Mucosa of rectum (tissue), 2 donors: ENCODE results near the gene ABCA7.

Experiments used
- H3K27ac ChIP-seq, 2 donors: one replicate each; pipeline ENCODE4 v1.7.0; 2013; ENCODE audit warnings: inconsistent platforms in 2 of 2, low read depth in 2 of 2, low read length in 2 of 2
- H3K27me3 ChIP-seq, 2 donors: one replicate each; pipeline ENCODE4 v1.7.0; 2013; ENCODE audit warnings: low read length in 2 of 2; ENCODE audit not compliant: control insufficient read depth in 2 of 2, insufficient read depth in 2 of 2
- H3K36me3 ChIP-seq, 2 donors: one replicate each; pipeline ENCODE4 v1.7.0; 2013; ENCODE audit warnings: low read length in 2 of 2; ENCODE audit not compliant: control insufficient read depth in 2 of 2, insufficient read depth in 2 of 2
- H3K4me1 ChIP-seq, 2 donors: one replicate each; pipeline ENCODE4 v1.7.0; 2013; ENCODE audit warnings: low read length in 2 of 2, mild to moderate bottlenecking in 1 of 2; ENCODE audit not compliant: control insufficient read depth in 2 of 2, insufficient read depth in 2 of 2
- H3K4me3 ChIP-seq, 2 donors: one replicate each; pipeline ENCODE4 v1.7.0; 2013; ENCODE audit warnings: low read length in 2 of 2
- H3K9ac ChIP-seq, 2 donors: one replicate each; pipeline ENCODE4 v1.7.0; 2013; ENCODE audit warnings: low read length in 2 of 2, low read depth in 1 of 2, mild to moderate bottlenecking in 1 of 2
- H3K9me3 ChIP-seq, 2 donors: one replicate each; pipeline ENCODE4 v1.7.0; 2013; ENCODE audit warnings: low read length in 2 of 2; ENCODE audit not compliant: control insufficient read depth in 2 of 2
- donor health status: healthy.
- donor health status: Normal muscosa, but diverticular disease.

The ABCA7 gene

DNA sequence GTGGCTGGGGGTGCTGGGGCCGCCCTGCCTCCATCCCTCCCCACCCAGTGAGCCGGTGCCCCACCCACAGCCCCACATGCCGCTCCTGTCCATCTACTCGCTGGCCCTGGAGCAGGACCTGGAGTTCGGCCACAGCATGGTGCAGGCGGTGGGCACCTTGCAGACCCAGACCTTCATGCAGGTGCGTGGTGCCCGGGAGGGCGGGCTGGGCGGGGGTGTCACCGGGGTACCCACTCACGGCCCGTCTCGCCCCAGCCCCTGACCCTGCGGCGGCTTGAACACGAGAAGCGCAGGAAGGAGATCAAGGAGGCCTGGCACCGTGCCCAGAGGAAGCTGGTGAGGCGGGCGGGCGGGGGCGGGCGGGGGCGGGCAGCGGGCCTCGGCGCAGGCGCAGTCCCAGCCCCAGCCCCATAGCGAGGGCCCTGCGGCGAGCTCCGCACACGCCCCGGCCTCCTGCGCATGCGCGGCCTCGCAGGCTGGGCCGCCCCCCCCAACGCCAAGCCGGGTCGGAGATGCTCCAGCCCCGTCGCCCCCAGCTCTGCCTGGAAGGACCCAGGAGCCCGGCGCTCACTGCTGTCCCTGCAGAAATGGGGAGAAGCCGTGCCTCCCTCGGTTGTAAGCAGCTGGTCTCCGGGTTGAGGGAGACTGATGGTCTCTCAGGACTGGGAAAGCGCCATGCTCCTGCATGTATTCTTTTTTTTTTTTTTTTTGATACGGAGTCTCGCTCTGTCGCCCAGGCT is 34.8 kb downstream of the ABCA7 start:
- Histone ChIP-seq H3K27me3 (peaks cover 0 to 18% of the 10 kb centered on the region in 2 donors), H3K36me3 (peaks cover 0 to 3% of the 10 kb centered on the region in 2 donors), H3K27ac (peak overlapping the region in 1 of 2 donors; percentile 56), H3K4me1 (peaks cover 18 to 29% of the 10 kb centered on the region in 2 donors), H3K9me3 (no peaks in the 10 kb centered on the region), H3K4me3 (peak overlapping the region; percentile 46 to 61), H3K9ac (peak overlapping the region; percentile 14 to 33)

DNA sequence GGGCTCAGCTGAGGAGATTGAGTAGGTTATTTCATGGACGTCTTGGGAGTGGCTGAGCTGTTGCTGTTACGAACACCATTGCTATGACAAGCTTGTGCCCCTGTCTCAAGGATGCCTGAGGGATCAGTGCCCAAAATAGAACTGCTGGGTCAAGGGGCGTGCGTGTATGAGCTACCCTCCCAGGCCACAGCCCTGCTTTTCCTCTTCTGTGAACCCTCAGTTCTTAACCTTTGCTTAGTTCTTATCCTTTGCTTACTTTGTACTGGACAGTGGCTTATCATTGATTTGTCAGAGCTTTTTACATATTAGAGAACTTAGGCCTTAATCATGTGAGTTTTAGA is 36.1 kb downstream of the ABCA7 start:
- H3K27ac ChIP-seq, result peak overlapping the region; percentile 1 to 56
- H3K9me3 ChIP-seq, result no peaks in the 10 kb centered on the region
- peaks cover 5% of the 10 kb centered on the region in 2 donors for H3K36me3 ChIP-seq
- no peak overlapping the region for H3K4me3 ChIP-seq
- peaks cover 0 to 9% of the 10 kb centered on the region in 2 donors for H3K27me3 ChIP-seq
- H3K9ac ChIP-seq, result no peak overlapping the region
- peaks cover 18 to 29% of the 10 kb centered on the region in 2 donors for H3K4me1 ChIP-seq

DNA sequence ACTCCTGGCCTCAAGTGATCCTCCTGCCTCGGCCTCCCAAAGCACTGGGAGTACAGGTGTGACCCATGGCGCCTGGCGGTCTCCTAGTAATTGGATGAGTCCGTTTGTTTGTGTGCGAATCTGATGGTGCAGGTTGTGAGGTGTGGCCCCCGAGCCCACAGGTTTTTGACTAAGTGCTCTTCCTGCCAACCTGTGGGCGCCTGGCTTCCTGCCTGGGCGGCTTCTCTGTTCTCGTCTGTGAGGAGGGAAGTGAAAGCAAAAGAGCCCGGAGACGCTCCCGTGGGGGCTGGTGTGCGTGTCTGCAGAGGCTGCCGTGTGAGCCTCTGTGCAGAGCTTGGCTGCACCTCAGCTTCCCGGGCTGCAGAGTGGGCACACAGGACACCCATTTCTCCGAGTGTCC is 37.0 kb downstream of the ABCA7 start:
- Histone ChIP-seq H3K9ac (no peak overlapping the region), H3K36me3 (peaks cover 5 to 7% of the 10 kb centered on the region in 2 donors), H3K9me3 (no peaks in the 10 kb centered on the region), H3K4me3 (peak overlapping the region; percentile 49 to 52), H3K4me1 (peaks cover 23 to 34% of the 10 kb centered on the region in 2 donors), H3K27me3 (peaks cover 0 to 6% of the 10 kb centered on the region in 2 donors), H3K27ac (peak overlapping the region; percentile 22 to 75)

- Histone ChIP-seq H3K4me3 (no peak overlapping the region), H3K27ac (no peak overlapping the region), H3K9me3 (no peaks in the 10 kb centered on the region), H3K36me3 (peaks cover 8 to 11% of the 10 kb centered on the region in 2 donors), H3K9ac (no peak overlapping the region), H3K27me3 (peaks cover 0 to 2% of the 10 kb centered on the region in 2 donors), H3K4me1 (peaks cover 27 to 40% of the 10 kb centered on the region in 2 donors)
Measured at GRCh38 chr19:1079566-1080111, 39.7 kb downstream of the ABCA7 start.

DNA sequence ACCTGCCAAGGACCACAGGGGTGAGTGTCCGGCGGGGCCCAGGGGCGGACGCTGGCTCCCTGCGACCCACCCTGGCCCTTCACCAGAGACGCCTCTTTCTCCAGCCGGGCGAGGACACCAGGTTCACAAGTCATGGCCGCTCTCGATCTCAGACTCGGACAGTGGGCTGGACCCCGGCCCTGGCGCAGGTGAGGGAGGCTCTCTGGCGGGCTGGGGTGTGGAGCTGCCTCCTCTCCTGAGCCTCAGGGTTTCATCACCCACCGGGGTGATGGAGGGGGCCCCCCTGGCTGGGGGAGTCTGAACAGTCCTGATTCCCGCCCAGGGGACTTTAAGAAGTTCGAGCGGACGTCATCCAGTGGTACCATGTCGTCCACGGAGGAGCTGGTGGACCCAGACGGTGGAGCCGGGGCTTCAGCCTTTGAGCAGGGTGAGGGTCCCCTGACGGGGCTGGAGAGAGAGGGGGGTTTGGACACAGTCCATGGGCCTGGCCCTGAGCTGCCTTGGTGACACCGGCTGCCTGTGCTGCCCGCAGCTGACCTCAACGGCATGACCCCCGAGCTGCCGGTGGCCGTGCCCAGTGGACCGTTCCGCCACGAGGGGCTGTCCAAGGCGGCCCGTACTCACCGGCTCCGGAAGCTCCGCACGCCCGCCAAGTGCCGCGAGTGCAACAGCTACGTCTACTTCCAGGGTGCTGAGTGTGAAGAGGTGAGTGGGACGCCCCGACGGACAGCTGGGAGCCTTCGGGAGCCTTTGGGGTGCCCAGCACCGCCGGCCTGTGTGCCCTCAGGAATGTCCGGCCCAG is 40.7 kb downstream of the ABCA7 start:
- no peak overlapping the region for H3K27ac ChIP-seq
- peaks cover 26 to 33% of the 10 kb centered on the region in 2 donors for H3K4me1 ChIP-seq
- H3K9ac ChIP-seq, result no peak overlapping the region
- H3K9me3 ChIP-seq, result no peaks in the 10 kb centered on the region
- H3K36me3 ChIP-seq, result peaks cover 14 to 16% of the 10 kb centered on the region in 2 donors
- H3K27me3 ChIP-seq, result peaks cover 0 to 2% of the 10 kb centered on the region in 2 donors
- no peak overlapping the region for H3K4me3 ChIP-seq

- H3K4me1 ChIP-seq, result peaks cover 20 to 26% of the 10 kb centered on the region in 2 donors
- peaks cover 17 to 22% of the 10 kb centered on the region in 2 donors for H3K36me3 ChIP-seq
- peak overlapping the region; percentile 27 to 48 for H3K4me3 ChIP-seq
- H3K9me3 ChIP-seq, result no peaks in the 10 kb centered on the region
- H3K27me3 ChIP-seq, result peaks cover 0 to 2% of the 10 kb centered on the region in 2 donors
- peak overlapping the region in 1 of 2 donors; percentile 43 for H3K9ac ChIP-seq
- peak overlapping the region; percentile 67 for H3K27ac ChIP-seq
Measured at GRCh38 chr19:1081301-1082164, 41.6 kb downstream of the ABCA7 start.

DNA sequence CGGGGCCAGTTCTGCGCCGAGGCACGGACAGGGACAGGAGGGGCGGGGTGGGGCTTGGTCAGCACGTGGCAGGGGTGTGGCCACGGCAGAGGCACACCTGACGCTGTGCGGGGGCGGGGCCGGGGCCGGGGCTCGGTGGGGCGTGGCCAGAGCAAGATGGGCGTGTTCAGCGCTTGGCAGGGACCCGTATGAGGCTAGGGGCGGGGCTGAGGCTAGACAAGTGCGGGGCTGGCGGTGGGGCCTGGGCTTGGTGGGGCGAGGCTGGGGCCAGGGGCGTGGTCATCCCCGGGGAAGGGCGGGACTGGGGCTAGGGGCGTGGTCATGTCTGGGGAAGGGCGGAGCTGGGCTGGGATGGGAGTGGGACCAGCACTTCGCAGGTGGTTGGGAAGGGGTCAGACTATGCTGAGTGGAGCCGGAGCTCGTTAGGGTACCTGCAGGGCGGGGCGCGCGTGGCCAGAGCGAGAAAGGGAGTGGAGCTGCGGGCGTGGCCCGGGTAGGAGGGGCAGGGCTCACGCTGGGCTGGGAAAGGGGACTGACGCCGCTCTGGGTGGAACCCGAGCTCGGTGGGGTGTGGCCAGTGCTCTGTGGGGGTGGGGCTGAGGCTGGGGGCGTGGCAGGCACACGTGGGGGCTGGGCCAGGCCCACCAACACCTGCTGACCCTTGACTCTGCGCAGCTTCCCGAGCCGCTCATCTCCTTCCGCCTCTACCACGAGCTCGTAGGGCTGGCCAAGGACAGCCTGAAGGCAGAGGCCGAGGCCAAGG is 42.4 kb downstream of the ABCA7 start:
- peaks cover 22 to 23% of the 10 kb centered on the region in 2 donors for H3K36me3 ChIP-seq
- H3K4me3 ChIP-seq, result peak overlapping the region; percentile 52 to 62
- H3K9ac ChIP-seq, result peak overlapping the region; percentile 47 to 75
- H3K9me3 ChIP-seq, result no peaks in the 10 kb centered on the region
- peaks cover 17 to 22% of the 10 kb centered on the region in 2 donors for H3K4me1 ChIP-seq
- peak overlapping the region; percentile 88 to 92 for H3K27ac ChIP-seq
- peaks cover 0 to 2% of the 10 kb centered on the region in 2 donors for H3K27me3 ChIP-seq

DNA sequence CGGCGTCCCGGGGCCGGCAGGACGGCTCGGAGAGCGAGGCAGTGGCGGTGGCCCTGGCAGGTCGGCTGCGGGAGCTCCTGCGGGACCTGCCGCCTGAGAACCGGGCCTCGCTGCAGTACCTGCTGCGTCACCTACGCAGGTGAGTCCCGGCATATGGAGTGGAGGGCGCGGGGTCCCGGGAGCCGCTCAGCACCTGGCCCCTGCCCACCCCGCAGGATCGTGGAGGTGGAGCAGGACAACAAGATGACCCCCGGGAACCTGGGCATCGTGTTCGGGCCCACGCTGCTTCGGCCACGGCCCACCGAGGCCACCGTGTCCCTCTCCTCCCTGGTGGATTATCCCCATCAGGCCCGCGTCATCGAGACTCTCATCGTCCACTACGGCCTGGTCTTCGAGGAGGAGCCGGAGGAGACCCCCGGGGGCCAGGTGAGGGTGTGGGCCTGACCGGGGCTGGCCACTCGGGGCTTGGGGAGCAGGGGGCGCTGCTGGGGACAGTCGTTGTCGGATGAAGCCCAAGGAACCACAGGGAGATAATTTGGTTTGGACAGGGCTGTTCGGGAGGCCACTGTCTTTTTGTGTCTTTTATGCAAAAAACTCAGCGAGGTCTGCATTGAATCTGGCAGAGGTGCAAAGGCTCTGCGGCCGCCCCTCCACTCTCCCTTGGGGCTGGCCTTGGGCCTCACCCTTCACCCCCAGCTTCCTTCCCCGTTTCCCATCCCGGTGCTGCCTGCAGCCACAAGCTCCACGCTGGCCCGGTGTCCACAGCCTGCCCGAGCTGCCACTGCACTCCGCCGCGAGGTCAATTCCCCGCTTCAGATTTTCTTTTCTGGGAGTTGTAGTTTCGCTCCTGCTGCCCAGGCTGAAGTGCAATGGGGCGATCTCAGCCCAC is 43.3 kb downstream of the ABCA7 start:
- Histone ChIP-seq H3K9ac (peak overlapping the region; percentile 47 to 75), H3K4me3 (peak overlapping the region; percentile 52 to 62), H3K27ac (peak overlapping the region; percentile 88 to 92), H3K27me3 (peaks cover 0 to 2% of the 10 kb centered on the region in 2 donors), H3K4me1 (peaks cover 14 to 19% of the 10 kb centered on the region in 2 donors), H3K9me3 (no peaks in the 10 kb centered on the region), H3K36me3 (peaks cover 22 to 31% of the 10 kb centered on the region in 2 donors)
